Stomach smooth muscle (tissue), 2 donors: Measurements from ENCODE around the gene PMVK.

Experiments used
- H3K27ac ChIP-seq: one replicate; pipeline ENCODE4 v1.7.0; 2013; ENCODE audit warnings: mild to moderate bottlenecking, low read length, inconsistent platforms
- H3K27me3 ChIP-seq, 2 donors: one replicate each; pipeline ENCODE4 v1.7.0; 2013; ENCODE audit warnings: low read length in 2 of 2; ENCODE audit not compliant: insufficient read depth in 2 of 2, control insufficient read depth in 1 of 2
- H3K36me3 ChIP-seq, 2 donors: one replicate each; pipeline ENCODE4 v1.7.0; 2013; ENCODE audit warnings: low read length in 2 of 2; ENCODE audit not compliant: control insufficient read depth in 2 of 2, insufficient read depth in 2 of 2
- H3K4me1 ChIP-seq: one replicate; pipeline ENCODE4 v1.7.0; 2013; ENCODE audit warnings: low read length; ENCODE audit not compliant: control insufficient read depth, insufficient read depth
- H3K4me3 ChIP-seq, 2 donors: one replicate each; pipeline ENCODE4 v1.7.0; 2013; ENCODE audit warnings: low read length in 2 of 2
- H3K9ac ChIP-seq, 2 donors: one replicate each; pipeline ENCODE4 v1.7.0; 2013; ENCODE audit warnings: low read length in 2 of 2, mild to moderate bottlenecking in 1 of 2
- H3K9me3 ChIP-seq, 2 donors: one replicate each; pipeline ENCODE4 v1.7.0; 2013; ENCODE audit warnings: low read length in 2 of 2; ENCODE audit not compliant: control insufficient read depth in 2 of 2
- donor health status: healthy.
- donor health status: Pancreatic carcinoma.

PMVK gene

DNA sequence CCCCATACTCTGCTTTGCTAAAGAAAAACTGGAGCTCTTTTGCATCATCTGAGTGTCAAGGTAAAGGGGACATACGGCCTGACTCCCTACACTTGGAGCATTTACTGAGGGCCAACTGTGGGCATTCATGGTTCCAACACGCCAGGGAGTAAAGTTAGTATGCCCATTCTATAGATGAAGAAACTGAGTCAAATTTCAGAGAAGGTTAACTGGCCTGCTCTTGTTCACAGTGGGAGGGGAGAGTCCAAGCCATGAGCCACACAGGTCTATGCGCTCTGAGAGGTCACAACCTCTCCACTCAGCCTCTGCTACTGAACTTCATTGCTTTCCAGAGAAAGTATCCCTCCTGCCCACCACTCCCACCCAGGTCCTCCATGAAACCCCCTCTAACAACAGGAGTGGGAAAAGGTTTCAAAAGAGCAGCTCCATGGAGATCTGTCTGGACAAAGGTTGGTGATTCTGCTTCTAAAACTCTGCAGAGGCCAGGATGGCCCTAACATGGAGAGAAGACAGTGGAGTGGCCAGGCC lies 59.6 kb downstream of the PMVK start:
- Histone ChIP-seq H3K4me1 (peaks cover 8% of the 10 kb centered on the region), H3K4me3 (no peak overlapping the region), H3K36me3 (no peaks in the 10 kb centered on the region), H3K9me3 (no peaks in the 10 kb centered on the region), H3K27ac (no peak overlapping the region), H3K27me3 (peaks cover 0 to 5% of the 10 kb centered on the region in 2 donors), H3K9ac (no peak overlapping the region)
